ENCODE data around the gene FAM149A.

Gene FAM149A

GRCh38 chr4:186204103-186204559 is 99.6 kb downstream of the FAM149A start:
- peak in 4 of 5 donors; percentile 8 to 66 (median 54) for DNase-seq

- no peak for DNase-seq
Observed at GRCh38 chr4:186204686-186205085, 100.2 kb downstream of the FAM149A start.

- no peak for DNase-seq
Observed at GRCh38 chr4:186205156-186205555, 100.7 kb downstream of the FAM149A start.

- no peak for DNase-seq
Observed at GRCh38 chr4:186216465-186217024, 112.0 kb downstream of the FAM149A start.

GRCh38 chr4:186217733-186218293 is 113.3 kb downstream of the FAM149A start:
- no peak for DNase-seq

- DNase-seq = no peak
Observed at GRCh38 chr4:186221624-186222023, 117.1 kb downstream of the FAM149A start.
